Stimulated activated CD8-positive, alpha-beta memory T cell treated with anti-CD3 and anti-CD28 coated beads, Interleukin-12 subunit alpha, Interleukin-12 subunit beta, amount 100 ng/mL, for 24 hours (primary cell): ENCODE data around the gene NUAK1.

Experiments
- DNase-seq: peaks from one replicate; pipeline ENCODE4 v3.0.0-alpha.2; 2020; ENCODE audit errors: extremely low read depth

NUAK1 gene

DNA sequence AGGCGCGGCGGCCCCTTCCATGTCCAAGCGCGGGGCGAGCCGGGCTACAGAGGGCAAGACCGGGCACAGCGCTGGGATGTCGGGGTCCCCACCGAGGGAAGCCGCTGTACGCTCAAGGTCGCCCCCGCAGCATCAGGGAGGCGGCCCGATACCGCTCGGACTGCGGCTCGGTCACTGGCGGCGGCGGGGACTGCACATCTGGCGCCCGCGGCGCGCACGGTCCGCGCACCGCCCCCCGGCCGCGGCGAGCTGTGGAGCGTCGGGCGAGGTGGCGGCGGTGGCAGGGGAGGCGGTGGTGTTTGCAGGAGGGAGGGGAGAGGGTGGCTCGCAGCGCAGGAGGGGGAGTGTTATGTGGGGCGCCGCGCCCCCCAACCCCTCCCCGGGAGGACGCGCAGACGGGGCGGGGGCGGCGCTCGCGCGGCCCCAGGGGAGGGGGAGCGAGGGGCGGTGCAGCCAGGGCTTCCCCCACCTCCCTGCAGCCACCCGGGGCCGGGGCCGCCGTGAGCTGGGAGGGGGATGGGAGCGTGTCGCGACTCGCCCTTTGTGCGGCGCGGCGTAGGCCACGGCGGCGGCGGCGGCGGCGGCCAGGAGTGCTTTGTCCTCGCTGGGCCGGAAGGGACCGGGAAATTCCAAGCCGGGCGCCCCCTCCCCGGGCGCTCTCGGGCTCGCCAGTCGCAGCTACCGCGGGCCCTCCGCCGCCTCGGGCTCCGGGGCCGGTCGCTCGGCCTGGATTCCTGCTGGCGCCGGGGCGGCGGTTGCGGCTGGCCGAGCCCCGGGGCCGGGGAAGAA is at the start of gene NUAK1:
NUAK1 (minus strand) TSS at position 322 of the 789 bp plus-strand sequence; CDS start at position 21, 301 bp downstream.
- DNase-seq = no peak

DNA sequence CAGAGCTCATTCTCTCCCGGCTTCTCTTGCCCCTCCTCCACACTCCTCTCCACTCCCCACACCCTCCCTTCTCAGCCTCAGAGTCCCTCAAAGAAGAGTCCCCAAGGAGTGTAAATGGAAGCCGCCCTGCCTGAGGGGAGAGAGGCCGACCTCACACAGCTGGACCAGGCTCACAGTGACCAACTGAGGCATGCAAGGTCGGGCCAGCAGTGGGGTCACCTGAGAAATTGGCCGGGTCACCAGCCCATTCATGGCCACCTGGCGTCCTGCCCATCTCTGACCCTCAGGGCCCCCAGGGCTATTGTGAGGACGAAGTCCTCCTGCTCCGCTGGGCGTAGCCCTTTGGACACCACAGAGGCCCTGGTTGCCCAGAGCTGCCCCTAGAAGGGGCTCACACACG is 49.5 kb upstream of the NUAK1 start:
- no peak for DNase-seq

DNA sequence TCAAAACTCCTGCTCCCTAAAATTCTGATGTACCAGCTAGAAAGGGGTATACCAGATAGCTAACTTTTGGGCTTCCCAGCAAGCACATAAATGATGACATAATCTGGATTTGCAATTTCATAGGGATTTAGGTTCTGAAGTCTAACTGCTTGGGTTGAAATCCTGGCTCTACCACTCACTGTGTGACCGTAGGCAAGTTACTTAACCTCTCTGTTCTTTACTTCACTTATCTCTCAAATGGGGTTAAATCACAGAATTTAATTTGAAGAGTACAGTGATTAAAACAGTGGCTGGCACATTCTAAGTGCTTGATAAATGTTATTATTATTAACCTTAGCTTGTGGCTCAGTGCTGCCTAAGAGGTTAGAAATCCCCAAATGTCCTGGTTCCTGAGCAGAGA is 49.1 kb upstream of the NUAK1 start:
- DNase-seq = no peak

DNA sequence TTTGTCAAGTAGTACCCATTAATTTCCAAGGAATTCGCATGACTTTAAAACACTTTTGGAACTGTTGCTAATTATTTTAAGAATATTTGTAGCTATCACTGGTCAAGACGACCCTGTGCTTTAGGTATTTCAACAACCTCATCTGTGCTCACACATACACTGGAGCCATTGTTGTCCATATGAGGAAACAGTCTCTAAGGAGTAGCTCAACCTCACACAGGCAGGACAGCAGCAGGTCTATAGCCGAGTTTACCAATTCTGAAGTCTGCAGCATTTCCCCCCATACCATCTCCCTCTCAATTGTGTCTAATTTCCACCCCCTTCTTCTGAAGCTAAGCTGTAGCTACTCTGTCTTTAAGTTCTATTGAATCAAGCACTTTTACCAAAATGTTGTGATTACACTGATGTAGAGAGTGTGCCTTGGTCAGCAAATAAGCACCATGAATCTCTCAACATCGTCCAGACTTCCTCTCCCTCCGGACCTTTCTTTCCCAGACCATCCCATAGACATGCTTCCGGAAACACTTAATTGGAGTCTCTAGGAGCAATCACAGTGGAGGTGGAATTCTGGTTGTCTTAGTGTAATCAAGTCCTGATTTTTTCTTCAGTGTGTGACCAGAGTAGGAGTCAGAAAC is 48.5 kb upstream of the NUAK1 start:
- no peak for DNase-seq

DNA sequence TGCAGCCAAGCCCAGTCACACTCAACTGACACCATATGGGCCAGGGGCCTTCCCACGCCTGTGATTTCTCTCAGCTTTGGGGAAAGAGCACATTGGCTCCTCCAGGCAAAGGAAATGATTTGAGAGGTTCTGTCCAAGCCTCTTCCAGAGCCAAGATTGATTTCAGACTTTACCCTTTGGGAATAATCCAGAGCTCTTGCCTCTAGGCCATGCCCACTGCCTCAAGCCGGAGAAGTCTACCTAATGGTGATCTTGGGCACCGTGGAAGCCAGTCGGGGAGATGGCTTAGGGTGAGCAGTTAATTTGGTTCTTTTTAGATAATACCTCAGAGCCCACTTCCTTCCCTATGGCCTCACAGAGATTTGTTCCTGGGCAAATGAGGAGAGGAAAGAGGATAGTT is 45.0 kb upstream of the NUAK1 start:
- DNase-seq = no peak

DNA sequence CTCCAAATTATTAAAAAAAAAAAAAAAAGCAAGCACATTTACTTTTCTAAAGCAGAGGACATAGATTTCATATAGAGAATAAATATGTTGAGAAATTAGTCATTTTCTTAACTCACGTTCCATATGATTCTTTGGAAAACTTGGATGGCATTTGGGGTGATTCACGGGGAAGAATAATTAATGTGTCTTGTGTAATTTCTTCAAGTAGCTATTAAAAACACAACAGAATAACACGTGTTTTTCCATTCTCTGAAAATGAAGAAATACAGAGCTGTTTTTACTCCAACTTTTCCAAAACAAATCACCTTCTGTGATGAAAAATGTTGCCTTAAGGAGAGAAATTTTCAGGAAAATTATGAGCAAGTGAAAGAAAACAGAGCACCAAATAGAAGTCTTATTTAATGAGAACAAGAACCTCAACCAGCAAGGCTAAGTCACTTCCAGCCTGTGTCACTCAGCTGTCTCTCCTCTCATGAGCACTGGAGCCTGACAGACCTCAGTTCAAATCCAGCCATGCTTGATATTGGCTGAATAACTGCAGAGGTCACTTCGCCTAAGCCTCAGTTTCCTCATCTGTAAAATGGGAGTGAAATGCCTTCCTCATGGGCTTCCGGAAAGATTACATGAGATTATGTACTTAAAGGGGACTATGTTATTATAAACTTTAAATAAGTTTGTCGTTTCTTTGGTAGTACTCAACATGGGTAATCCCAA is 42.8 kb upstream of the NUAK1 start:
- DNase-seq = no peak

DNA sequence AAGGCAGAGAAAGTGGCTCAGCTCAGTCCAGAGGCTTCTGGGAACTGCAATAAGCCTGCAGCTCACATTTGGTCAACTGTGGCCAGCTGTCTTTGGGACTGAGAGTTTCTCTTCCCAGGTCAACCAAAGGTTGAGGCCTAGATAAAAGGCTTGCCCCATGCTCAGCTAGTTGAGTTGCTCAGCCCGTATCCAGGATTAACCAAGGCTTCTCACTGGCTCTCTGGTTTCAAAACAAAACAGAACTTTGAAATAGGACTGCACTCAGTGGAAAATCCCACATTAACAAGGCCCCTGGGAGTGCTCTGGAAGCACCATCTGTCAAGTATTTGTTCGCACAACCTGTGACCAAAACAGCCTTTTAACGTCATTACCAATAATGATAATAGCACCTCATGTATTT is 40.3 kb upstream of the NUAK1 start:
- no peak for DNase-seq

DNA sequence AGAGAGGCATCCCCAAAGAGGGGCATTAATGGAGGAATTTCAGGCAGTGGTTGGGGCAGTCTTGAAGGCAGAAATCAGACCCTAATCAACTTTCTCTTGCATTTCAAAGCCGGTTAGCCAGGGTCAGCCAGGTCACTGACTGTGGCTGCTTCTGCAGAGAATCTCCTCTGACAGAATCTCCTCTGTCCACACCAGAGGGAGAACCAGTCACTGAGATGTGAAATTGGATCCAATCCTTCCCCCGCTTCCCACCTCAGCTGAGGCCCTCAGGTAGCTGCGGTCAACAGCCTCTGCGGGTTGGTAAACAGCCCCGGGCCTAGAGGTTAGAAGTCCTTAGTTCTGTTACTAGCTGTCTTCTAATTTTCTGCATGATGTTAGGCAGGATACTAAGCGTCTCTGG is 39.8 kb upstream of the NUAK1 start:
- DNase-seq = no peak

DNA sequence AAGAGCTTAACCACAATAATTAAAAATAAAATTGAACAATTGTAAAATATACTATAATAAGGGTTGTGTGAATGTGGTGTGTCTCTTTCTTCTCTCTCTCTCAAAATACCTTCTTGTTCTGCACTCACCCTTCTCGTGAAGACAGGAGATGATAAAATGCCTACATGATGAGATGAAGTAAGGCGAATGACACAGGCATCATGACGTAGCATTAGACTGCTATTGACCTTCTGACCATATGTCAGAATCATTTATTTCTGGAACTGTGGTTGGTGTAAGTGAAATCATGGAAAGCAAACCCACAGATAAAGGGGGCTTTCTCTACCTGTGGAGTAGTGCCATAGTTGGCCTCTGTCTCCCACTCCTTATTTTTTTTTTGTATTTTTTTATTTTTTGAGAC is 37.8 kb upstream of the NUAK1 start:
- no peak for DNase-seq

DNA sequence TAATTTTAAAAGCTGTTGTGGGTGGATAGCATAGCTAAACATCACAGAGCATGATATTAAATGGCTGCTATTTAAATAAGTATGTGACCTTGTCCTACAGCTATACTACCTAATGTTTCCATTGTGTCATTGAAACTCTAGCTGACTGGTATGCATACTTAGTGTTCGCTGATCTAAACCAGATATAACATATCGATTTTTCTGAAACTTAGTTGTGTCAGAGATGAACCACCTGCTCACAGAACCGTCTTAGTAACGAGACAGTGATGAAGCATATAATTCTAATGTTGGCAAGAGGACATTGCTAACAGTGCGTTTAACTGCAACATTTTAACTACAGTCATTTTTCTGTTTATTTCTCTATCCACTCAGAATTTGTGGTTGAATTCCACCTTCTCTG is 36.1 kb upstream of the NUAK1 start:
- DNase-seq = no peak

DNA sequence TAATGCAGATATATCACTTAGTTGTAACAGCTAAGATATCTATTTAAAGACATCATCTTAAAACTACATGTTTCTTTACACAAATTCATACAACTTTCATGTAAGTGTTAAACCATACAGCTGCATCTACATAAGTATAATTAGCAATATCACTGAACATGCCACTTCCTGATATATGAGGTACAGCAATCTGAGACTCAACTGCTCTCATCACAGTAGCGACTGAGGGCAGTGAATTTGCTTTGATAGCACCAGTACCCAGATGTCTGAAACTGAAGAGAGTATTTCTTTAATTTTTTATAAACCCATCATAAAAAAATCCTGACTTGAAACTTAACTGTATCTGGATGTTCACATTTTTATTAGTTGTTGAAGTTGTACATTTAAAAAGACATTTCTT is 34.7 kb upstream of the NUAK1 start:
- no peak for DNase-seq

DNA sequence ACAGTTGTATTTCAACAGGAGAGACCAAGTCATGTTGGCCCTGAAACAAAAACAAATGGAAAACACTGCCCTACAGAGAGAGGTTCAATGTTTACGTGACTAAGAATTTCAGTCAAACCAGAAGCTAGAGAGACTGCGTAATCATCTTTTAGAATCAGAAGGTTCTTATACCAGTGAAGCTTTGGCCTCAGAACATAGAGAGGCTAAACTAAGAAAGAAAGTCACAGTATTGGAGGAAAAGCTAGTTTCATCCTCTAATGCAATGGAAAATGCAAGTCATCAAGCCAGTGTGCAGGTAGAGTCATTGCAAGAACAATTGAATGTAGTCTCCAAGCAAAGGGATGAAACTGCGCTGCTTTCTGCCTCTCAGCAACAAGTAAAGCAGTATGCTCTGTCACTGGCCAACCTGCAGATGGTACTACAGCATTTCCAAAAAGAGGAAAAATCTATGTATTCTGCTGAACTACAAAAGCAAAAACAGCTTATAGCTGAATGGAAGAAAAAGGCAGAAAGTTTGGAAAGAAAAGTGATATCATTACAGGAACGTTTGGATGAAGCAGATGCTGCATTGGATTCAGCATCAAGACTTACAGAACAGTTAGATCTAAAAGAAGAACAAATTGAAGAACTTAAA is 32.5 kb upstream of the NUAK1 start:
- DNase-seq = no peak

DNA sequence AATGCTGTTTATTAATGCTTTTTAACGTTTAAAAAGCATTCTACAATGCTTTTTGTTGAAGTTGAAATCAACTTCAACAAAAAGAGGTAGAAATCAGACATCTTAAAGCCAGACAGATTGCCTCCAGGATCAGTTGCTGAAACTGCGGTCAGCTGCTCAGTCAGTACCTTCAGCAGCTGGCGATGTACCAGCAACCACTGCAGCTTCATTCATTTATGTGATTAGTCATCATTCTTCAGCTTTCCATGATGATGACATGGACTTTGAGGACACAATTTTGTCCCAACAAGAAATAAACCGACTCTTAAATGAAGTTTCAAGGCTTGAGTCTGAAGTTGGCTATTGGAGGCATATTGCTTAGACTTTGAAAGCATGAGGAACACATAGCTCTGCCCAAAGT is 31.5 kb upstream of the NUAK1 start:
- DNase-seq = no peak

DNA sequence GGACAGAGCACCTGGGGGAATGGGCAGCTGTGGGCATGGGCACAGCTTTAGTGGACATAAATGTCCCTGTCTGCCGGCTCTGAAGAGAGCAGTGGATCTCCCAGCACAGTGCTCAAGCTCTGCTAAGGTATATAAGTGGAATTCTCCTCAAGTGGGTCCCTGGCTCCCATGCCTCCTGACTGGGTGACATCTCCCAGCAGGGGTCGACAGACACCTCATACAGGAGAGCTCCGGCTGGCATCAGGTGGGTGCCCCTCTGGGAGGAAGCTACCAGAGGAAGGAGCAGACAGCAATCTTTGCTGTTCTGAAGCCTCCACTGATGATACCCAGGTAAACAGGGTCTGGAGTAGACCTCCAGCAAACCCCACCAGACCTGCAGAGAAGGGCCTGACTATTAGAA is 25.0 kb upstream of the NUAK1 start:
- DNase-seq = no peak

DNA sequence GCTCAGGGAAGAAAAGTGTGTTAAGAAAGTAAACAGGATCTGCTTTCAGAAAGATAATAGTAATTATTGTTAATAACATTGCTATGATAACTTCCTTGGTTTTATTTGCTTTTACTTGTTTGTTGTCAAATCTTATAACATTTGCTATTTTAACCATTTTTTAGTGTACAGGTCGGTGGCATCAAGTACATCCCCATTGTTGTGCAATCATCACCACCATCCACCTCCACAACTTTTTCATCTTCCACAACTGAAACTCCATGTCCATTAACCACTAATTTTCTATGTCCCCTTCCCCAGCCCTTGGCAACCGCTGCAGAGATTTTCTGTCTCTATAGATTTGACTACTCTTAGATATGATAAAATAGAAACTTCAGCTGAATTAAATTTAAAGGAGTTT is 22.7 kb upstream of the NUAK1 start:
- no peak for DNase-seq

DNA sequence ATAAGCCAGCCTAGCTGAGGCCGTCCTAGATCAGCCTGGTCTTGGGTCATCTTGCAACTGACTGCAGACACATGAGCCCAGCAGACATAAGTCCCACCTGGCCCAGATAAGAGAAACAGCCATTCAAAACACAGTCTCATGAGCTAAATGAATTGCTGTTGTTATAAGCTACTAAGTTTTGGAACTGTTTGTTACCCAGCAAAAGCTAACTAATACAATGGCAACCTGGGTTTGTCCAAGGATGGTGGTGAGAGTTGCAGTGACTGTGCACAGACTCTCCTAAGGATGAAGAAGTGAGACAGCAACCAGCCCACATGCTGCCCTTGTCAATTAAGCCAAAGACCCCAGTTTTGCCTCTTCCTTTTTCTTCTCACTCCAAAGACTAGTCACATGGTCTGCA is 22.2 kb upstream of the NUAK1 start:
- no peak for DNase-seq

DNA sequence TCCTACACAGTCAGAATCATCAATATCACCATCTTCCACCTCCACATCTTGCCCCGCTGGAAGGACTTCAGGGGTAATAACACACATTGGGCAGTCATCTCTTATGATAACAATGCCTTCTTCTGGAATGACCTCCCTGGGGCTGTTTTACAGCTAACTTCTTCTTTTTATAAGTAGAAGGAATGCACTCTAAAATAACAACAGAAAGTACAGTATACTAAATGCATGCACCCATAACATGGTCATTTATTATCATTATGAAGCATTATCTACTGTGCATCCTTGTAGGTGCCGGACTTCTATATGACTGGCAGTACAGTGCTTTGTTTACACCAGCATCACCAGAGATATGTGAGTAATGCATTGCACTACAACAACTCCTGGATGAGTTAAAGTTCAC is 19.0 kb upstream of the NUAK1 start:
- DNase-seq = no peak

DNA sequence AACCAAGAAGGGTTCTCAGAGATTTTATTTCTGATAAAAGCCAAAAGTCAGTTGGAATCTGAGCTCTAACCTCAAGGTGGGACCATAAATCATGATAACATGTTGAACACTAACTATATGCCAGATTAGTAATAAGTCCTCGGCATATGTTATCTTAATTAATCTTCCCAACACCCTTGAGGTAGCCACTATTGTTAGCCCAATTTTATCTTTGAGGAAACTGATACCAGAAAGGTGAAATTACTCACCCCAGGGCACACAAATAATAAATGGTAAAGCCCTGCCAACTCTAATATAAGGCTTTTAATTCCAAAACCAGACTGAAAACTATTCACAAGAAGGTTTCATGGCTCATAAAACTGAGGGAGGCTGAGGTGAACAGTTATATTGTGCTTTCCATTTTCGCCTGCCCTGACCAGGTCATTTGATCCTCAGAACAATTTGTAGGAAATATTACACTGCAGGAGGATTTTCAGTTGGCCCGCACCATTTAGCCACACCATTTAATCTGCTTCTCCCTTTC is 16.1 kb upstream of the NUAK1 start:
- no peak for DNase-seq

DNA sequence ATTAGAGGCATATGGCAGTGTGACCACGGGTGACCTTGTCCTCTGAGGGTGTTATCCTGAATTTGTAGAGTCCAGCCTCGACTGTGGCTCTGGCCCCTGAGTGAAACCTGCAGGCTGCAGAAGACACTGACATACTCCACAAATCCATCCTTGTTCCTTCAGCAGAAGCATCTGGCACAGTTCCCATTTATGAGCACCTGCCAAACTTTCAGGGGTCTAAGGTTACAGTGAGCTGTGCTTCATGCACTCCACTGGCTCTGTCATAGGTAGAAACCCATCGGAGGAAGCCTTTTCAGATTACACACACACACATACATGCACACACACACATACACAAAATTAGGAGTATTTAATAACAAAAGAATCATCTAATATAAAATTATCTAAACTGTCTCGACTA is 13.6 kb upstream of the NUAK1 start:
- no peak for DNase-seq

DNA sequence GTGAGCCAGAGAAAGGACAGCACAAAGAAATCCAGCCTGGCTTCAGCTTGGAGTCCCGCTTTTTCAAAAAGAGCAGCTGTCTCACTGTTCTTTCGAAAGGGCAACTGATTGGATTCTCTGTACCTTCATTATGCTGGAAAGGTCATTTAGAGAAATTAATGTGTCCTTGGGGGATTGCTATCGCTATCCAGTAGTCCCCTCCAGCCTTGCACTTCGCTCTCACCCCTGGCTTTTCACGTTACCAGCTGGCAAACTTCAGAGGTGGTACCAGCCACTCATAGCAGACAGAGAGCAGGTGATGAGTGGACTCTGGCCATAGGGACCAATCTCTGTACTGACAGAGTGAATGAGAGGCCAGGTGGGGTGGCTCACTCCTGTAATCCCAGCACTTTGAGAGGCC is 11.8 kb upstream of the NUAK1 start:
- no peak for DNase-seq

DNA sequence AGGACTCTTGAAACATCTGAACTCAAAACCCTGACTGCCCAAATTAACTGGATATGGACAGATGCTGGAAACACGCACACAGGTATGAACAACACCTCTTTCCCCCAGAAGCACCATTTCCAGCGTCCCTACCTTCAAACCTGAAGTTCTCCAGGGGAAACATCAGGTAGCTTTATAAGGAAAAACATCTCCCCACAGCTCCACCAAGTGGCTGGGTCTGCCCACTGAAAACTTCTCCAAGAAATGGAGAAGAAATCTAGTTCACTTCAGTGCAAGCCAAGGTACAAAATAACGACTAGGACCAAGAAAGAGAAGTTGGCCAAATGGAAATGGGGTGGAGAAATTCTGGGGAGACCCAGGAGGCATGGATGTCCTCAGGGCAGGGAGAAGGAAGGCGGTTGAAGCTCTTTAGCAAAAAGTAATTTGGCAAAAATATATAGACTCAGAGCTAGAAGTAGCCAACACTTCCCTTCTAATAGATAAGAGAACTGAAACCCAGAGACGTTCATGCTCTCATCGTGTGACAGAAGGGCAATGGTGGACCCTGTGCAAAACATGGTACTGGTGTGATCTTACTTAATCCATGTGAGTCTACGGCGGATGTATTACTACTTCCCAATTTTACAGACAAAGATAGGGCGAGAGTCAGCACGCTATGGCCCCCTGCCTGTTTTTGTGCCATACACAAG is 10.5 kb upstream of the NUAK1 start:
- DNase-seq = no peak

DNA sequence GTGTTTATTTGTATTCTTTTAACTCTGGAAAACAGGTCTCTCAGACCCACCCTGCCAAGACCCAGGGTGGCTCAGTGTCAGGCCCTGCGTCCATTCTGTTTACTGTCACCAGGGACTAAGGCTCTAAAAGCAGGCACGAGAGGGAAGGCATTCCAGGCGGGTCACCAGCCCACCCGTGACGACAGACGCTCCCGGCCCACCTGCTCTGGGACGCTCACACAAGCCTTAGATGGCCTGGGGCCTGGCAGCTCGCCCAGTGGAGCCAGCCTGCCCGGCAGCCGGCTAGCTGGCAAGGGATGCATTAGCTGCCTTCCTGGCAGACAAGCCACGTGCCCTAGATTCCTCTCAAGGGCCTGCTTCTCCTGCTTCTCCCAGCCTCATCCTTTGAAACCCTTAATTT is 9.2 kb upstream of the NUAK1 start:
- DNase-seq = no peak
